WERI-Rb-1 (cell line): ENCODE results near the gene CKAP5.

ENCODE experiments used
- DNase-seq: peaks from one replicate; pipeline ENCODE4 v3.0.0-alpha.2; 2020
- H3K27ac ChIP-seq: fragments of 250-450 bp; sonication (Bioruptor Pico); 2 replicates; pipeline ENCODE4 v1.5.1; 2020; ENCODE audit warnings: mild to moderate bottlenecking, moderate library complexity
- H3K27me3 ChIP-seq: fragments of 250-450 bp; sonication (Bioruptor Pico); 2 replicates; pipeline ENCODE4 v1.5.1; 2021; ENCODE audit warnings: mild to moderate bottlenecking, low read depth, moderate library complexity; ENCODE audit not compliant: insufficient read depth, severe bottlenecking
- H3K36me3 ChIP-seq: fragments of 250-450 bp; sonication (Bioruptor Pico); 2 replicates; pipeline ENCODE4 v1.5.1; 2020; ENCODE audit warnings: mild to moderate bottlenecking, moderate library complexity
- H3K4me3 ChIP-seq: 2 replicates; pipeline ENCODE4 v1.5.1; 2011; ENCODE audit warnings: low read depth, mild to moderate bottlenecking, control low read depth, low read length
- H3K9me3 ChIP-seq: fragments of 250-450 bp; sonication (Bioruptor Pico); 2 replicates; pipeline ENCODE4 v1.5.1; 2021; ENCODE audit warnings: mild to moderate bottlenecking, moderate library complexity; ENCODE audit not compliant: severe bottlenecking
- TF ChIP-seq, protein P1 (sequence below): IDR thresholded peaks from 2 replicates; pipeline ENCODE4 v1.5.1; 2011; ENCODE audit warnings: low read depth, mild to moderate bottlenecking, control low read depth, inconsistent platforms, low read length

Gene CKAP5

DNA sequence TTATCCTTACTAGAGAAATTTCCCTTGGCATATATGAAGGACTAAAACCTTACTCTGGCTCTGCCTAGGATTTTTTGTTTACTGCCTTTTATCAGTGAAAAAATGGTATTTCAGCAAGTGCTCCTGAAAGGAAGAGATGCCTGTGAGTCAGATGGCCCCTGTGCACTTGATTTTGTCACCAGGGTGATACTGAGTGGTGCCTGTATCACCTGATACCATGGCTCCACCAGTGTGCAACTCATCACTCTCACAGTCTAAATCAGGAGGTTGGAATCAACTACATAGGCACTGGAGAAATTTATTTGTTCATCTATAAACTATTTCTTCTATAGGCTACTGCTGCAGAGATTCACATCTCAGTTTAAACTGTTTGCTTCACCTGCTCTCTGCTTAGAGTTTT is 83.8 kb downstream of the CKAP5 start:
- TF ChIP-seq, protein P1, sequence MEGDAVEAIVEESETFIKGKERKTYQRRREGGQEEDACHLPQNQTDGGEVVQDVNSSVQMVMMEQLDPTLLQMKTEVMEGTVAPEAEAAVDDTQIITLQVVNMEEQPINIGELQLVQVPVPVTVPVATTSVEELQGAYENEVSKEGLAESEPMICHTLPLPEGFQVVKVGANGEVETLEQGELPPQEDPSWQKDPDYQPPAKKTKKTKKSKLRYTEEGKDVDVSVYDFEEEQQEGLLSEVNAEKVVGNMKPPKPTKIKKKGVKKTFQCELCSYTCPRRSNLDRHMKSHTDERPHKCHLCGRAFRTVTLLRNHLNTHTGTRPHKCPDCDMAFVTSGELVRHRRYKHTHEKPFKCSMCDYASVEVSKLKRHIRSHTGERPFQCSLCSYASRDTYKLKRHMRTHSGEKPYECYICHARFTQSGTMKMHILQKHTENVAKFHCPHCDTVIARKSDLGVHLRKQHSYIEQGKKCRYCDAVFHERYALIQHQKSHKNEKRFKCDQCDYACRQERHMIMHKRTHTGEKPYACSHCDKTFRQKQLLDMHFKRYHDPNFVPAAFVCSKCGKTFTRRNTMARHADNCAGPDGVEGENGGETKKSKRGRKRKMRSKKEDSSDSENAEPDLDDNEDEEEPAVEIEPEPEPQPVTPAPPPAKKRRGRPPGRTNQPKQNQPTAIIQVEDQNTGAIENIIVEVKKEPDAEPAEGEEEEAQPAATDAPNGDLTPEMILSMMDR: no peak
- H3K27ac ChIP-seq: no peak overlapping the region
- DNase-seq: no peak
- H3K36me3 ChIP-seq: peaks cover 92% of the 10 kb centered on the region
- no peaks in the 10 kb centered on the region for H3K27me3 ChIP-seq
- H3K4me3 ChIP-seq: no peak overlapping the region
- H3K9me3 ChIP-seq: no peaks in the 10 kb centered on the region

DNA sequence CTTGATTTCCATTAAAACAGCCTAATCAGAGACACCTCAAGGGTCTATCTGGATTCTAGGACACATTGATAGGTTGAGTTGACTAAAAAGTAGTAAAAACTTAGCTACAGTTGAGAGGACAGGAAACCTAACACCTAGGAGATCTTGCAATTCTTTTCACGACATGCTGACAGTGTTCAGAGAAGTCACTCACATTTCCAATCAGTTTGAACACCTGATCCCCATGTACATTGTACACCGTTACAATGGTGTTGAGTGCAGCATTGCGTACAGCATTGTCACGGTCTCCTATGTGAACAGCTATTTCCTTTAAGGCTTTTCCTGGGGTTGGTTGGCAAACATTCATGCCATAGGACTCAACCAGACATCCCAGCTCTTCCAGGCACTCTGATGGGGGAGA is 84.3 kb downstream of the CKAP5 start:
- Histone ChIP-seq H3K27ac (no peak overlapping the region), H3K36me3 (peaks cover 92% of the 10 kb centered on the region), H3K4me3 (no peak overlapping the region), H3K27me3 (no peaks in the 10 kb centered on the region), H3K9me3 (no peaks in the 10 kb centered on the region)
- TF ChIP-seq, protein P1: no peak
- DNase-seq: no peak

DNA sequence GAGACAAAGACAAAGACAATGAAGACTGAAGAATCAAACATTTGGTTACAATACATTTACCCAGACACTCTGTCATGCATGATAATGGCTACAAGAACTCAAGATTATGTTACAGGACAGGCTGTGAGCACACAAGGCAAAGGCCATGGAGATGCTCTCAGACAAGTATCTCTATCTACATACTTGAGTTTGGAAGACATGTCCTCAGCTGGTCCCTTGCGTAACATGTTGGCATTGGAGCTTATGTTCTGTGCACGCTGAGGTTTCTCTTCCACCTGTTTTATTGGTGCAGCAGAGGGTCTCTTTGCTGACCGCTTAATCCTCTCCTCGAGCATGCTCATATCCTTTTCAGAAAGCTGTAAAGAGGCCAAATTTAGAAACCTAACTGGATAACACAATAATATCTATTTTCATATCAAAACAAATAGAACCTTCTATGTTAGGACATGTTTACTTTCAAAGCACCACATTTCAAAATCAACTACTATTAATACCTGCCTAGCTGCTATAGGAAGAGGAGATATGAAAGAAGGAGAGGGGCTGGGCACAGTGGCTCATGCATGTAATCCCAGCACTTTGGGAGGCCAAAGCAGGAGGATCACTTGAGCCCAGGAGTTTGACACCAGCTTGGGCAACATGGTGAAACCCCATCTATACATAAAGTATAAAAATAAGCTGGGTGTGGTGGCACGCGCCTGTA is 85.5 kb downstream of the CKAP5 start:
- TF ChIP-seq, protein P1: no peak
- Histone ChIP-seq H3K27ac (no peak overlapping the region), H3K4me3 (no peak overlapping the region), H3K9me3 (no peaks in the 10 kb centered on the region), H3K36me3 (peaks cover 90% of the 10 kb centered on the region), H3K27me3 (no peaks in the 10 kb centered on the region)
- DNase-seq: no peak

DNA sequence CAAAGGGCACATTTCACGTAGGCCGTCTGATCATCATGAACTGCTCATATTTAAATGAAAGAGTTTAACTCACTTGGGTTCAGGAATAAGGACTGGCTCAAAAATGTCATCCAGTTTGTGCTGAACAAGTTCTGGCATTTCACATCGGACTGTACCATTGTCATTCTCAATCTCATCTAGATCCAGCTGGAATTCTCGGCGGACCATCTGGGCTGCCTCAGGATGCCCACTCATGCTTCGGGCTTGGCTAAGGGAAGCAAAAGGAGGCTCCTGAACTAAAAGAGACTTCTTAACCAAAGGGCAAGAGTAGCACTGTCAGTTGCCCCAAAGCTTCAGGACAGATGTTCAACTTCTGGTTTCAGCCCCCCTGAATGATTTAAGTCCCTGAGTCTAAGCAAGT is 86.9 kb downstream of the CKAP5 start:
- Histone ChIP-seq H3K27me3 (no peaks in the 10 kb centered on the region), H3K27ac (no peak overlapping the region), H3K4me3 (no peak overlapping the region), H3K36me3 (peaks cover 94% of the 10 kb centered on the region), H3K9me3 (no peaks in the 10 kb centered on the region)
- DNase-seq: no peak
- TF ChIP-seq, protein P1: no peak

DNA sequence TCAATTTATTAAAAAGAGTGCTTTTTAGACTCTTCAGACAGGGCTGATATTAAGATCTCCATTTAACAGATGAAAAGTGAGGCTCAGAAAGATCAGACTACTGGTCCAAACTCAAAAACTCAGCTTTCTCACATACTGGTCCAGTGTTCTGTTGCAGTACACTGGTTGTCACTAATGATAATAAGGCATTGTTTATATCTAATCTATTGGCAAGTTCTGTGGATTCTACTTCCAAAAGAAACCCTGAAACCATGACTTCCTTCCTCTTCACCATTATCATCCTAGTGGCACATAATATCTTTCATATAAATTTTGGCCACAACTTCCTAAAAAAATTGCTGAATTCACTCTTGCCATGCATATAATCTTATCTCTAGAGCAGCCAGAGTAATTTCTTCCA is 90.1 kb downstream of the CKAP5 start:
- H3K36me3 ChIP-seq: peaks cover 93% of the 10 kb centered on the region
- no peaks in the 10 kb centered on the region for H3K9me3 ChIP-seq
- H3K4me3 ChIP-seq: no peak overlapping the region
- DNase-seq: no peak
- H3K27me3 ChIP-seq: no peaks in the 10 kb centered on the region
- no peak overlapping the region for H3K27ac ChIP-seq
- TF ChIP-seq, protein P1: no peak

DNA sequence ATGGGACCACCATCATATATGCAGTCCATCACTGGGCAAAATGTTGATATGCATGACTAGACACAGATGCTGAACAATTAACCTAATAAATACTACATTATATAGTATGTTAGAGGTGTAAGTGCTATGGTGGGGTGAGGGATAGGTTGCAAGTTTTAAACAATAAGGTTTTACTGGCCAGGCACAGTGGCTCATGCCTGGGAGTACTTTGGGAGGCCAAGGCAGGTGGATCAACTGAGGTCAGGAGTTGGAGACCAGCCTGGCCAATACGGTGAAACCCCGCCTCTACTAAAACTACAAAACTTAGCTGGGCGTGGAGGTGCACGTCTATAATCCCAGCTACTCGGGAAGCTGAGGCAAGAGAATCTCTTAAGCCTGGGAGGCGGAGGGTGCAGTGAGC is 98.9 kb downstream of the CKAP5 start:
- no peaks in the 10 kb centered on the region for H3K9me3 ChIP-seq
- no peak overlapping the region for H3K27ac ChIP-seq
- TF ChIP-seq, protein P1: no peak
- no peaks in the 10 kb centered on the region for H3K27me3 ChIP-seq
- DNase-seq: no peak
- H3K36me3 ChIP-seq: peaks cover 97% of the 10 kb centered on the region
- H3K4me3 ChIP-seq: no peak overlapping the region
